Measurements from ENCODE around the gene WDR27.

DNA sequence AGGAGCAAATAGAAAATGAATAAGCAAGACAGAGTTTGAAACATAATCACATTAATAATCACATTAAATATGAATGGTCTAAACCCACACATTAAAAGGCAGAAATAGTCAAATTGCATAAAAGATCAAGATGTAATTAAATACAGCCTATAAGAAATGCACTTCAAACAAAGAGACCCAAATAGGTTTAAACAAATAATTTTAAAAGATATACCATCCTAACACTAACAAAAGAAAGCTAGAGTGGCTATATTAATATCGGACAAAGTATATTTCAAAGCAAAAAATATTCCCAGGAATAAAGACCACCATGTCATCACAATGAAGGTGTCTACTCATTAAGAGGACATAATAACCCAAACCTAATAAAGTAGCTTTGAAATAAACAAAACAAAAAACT is 140.2 kb downstream of the WDR27 start:
- TF ChIP-seq GATA2 (IDR thresholded peaks at IDR 0.05; ENCODE audit: low read depth, low read length), result no peak
- no peak for TF ChIP-seq GATA3 (IDR thresholded peaks at IDR 0.05; ENCODE audit: low read depth, low read length)
